GM23338 (cell line): ENCODE data around the gene MED13. TPM values are rescaled to one million over a fixed set of nuclear protein-coding genes. Genes with fewer than 3 reads are reported as not detected.

Experiments
- ATAC-seq: fragments of 200-7000 bp; cut with Tn5 transposase; 3 replicates; pipeline ENCODE4 v1.9.1; 2020
- DNase-seq: peaks from one replicate; pipeline ENCODE4 v3.0.0-alpha.2; 2015; ENCODE audit warnings: low spot score
- H2AFZ ChIP-seq: fragments of 200-600 bp; sonication (generic); 2 replicates; pipeline ENCODE4 v1.8.0; 2016; ENCODE audit warnings: antibody characterized with exemption, mild to moderate bottlenecking, moderate library complexity
- H3F3A ChIP-seq: fragments of 200-600 bp; sonication (generic); replicated peaks from 2 replicates; pipeline ENCODE4 v1.8.0; 2017; ENCODE audit warnings: antibody characterized with exemption, mixed run types, low read depth
- H3K27ac ChIP-seq: fragments of 200-600 bp; sonication (generic); 2 replicates; pipeline ENCODE4 v1.6.1; 2016; ENCODE audit warnings: low read depth
- H3K27me3 ChIP-seq: fragments of 200-600 bp; sonication (generic); 2 replicates; pipeline ENCODE4 v1.8.0; 2016; ENCODE audit warnings: mild to moderate bottlenecking, mixed run types, moderate library complexity; ENCODE audit not compliant: insufficient read depth
- H3K36me3 ChIP-seq: fragments of 200-600 bp; sonication (generic); 2 replicates; pipeline ENCODE4 v1.8.0; 2016; ENCODE audit warnings: mild to moderate bottlenecking; ENCODE audit not compliant: insufficient read depth
- H3K4me1 ChIP-seq: fragments of 200-600 bp; sonication (generic); 2 replicates; pipeline ENCODE4 v1.8.0; 2016; ENCODE audit warnings: mild to moderate bottlenecking, moderate library complexity; ENCODE audit not compliant: insufficient read depth
- H3K4me2 ChIP-seq: fragments of 200-600 bp; sonication (generic); 2 replicates; pipeline ENCODE4 v1.7.1; 2017; ENCODE audit warnings: mixed run types
- H3K4me3 ChIP-seq: fragments of 200-600 bp; sonication (generic); 2 replicates; pipeline ENCODE4 v1.6.1; 2016; ENCODE audit warnings: mixed run types
- H3K79me2 ChIP-seq: fragments of 200-600 bp; sonication (generic); replicated peaks from 2 replicates; pipeline ENCODE4 v1.8.0; 2017; ENCODE audit warnings: mild to moderate bottlenecking; ENCODE audit not compliant: insufficient read depth
- H3K9me2 ChIP-seq: fragments of 200-600 bp; sonication (generic); 2 replicates; pipeline ENCODE4 v1.8.0; 2017; ENCODE audit not compliant: insufficient read depth
- H4K20me1 ChIP-seq: fragments of 200-600 bp; sonication (generic); replicated peaks from 2 replicates; pipeline ENCODE4 v1.8.0; 2017; ENCODE audit warnings: mild to moderate bottlenecking; ENCODE audit not compliant: insufficient read depth
- H3K27ac Mint-ChIP-seq: 2 replicates; pipeline ENCODE4 v1.8.0; 2020; ENCODE audit warnings: inconsistent platforms, mild to moderate bottlenecking, moderate library complexity, mixed read lengths
- H3K27me3 Mint-ChIP-seq: 3 replicates; pipeline ENCODE4 v1.8.0; 2022; ENCODE audit warnings: low read depth, mild to moderate bottlenecking, moderate library complexity, mixed read lengths, inconsistent platforms; ENCODE audit not compliant: insufficient read depth, poor library complexity
- H3K36me3 Mint-ChIP-seq: 3 replicates; pipeline ENCODE4 v1.8.0; 2021; ENCODE audit warnings: low read depth, mild to moderate bottlenecking, inconsistent platforms, moderate library complexity, mixed read lengths
- H3K4me1 Mint-ChIP-seq: 3 replicates; pipeline ENCODE4 v1.8.0; 2020; ENCODE audit warnings: mild to moderate bottlenecking, inconsistent platforms, mixed read lengths
- H3K4me3 Mint-ChIP-seq: 3 replicates; pipeline ENCODE4 v1.8.0; 2021; ENCODE audit warnings: moderate library complexity, mild to moderate bottlenecking, inconsistent platforms, mixed read lengths
- H3K9me3 Mint-ChIP-seq: 3 replicates; pipeline ENCODE4 v1.8.0; 2020; ENCODE audit warnings: moderate library complexity, mild to moderate bottlenecking, inconsistent platforms, mixed read lengths
- CREB1 ChIP-seq: fragments of 250-450 bp; sonication (Bioruptor Pico); IDR thresholded peaks from 2 replicates; pipeline ENCODE4 v1.5.0; 2020; ENCODE audit warnings: low read depth, mild to moderate bottlenecking, moderate library complexity
- EZH2 ChIP-seq: fragments of 200-600 bp; sonication (generic); IDR thresholded peaks from one replicate; pipeline ENCODE4 v1.8.0; 2017; ENCODE audit warnings: antibody characterized with exemption, mild to moderate bottlenecking, low read depth; ENCODE audit not compliant: unreplicated experiment
- EZH2phosphoT487 ChIP-seq: fragments of 200-600 bp; sonication (generic); IDR thresholded peaks from one replicate; pipeline ENCODE4 v1.8.1; 2018; ENCODE audit warnings: antibody characterized with exemption; ENCODE audit not compliant: unreplicated experiment
- JUNB ChIP-seq: IDR thresholded peaks from one replicate; pipeline ENCODE4 v1.6.1; 2016; ENCODE audit warnings: antibody characterized with exemption; ENCODE audit not compliant: unreplicated experiment
- NANOG ChIP-seq: IDR thresholded peaks from 2 replicates; pipeline ENCODE4 v1.6.1; 2016; ENCODE audit warnings: antibody characterized with exemption, borderline replicate concordance
- POLR2AphosphoS5 ChIP-seq: IDR thresholded peaks from 2 replicates; pipeline ENCODE4 v1.6.1; 2016; ENCODE audit warnings: antibody characterized with exemption, low read depth
- REST ChIP-seq: IDR thresholded peaks from one replicate; pipeline ENCODE4 v1.6.1; 2018; ENCODE audit warnings: antibody characterized with exemption; ENCODE audit not compliant: unreplicated experiment
- STAT1 ChIP-seq: IDR thresholded peaks from one replicate; pipeline ENCODE4 v1.6.1; 2016; ENCODE audit warnings: antibody characterized with exemption; ENCODE audit not compliant: unreplicated experiment
- ZNF114 ChIP-seq: fragments of 250-450 bp; sonication (Bioruptor Pico); IDR thresholded peaks from 2 replicates; pipeline ENCODE4 v1.5.0; 2020; ENCODE audit warnings: mild to moderate bottlenecking, moderate library complexity
- polyA plus RNA-seq: library from polyadenylated mRNA; unstranded; fragments of >200 nt; fragmentation: Nextera tagmentation; extraction: Ambion mirVana; gene quantifications from 2 replicates; pipeline ENCODE4 v1.2.1, GENCODE V29; 2016
- total RNA-seq: library from RNA; depleted of rRNA; stranded (reverse); fragments of >200 nt; shearing (Covaris generic); gene quantifications from 2 replicates; pipeline ENCODE4 v1.2.3, GENCODE V29; 2014
- TF ChIP-seq, protein P1 (sequence below): IDR thresholded peaks from 2 replicates; pipeline ENCODE4 v1.6.1; 2016; ENCODE audit warnings: antibody characterized with exemption
- TF ChIP-seq, protein P2 (sequence below), 2 experiments: fragments of 200-600 bp in 1 of 2; sonication (generic) in 1 of 2; conservative IDR thresholded peaks; 2 replicates each; pipeline versions ENCODE4 v1.5.1 to v1.6.1; 2016 to 2017; ENCODE audit warnings: antibody characterized with exemption in 2 of 2, low read depth in 2 of 2, mild to moderate bottlenecking in 2 of 2, moderate library complexity in 1 of 2

The MED13 gene
- total and polyA plus RNA-seq, 2 experiments from 2014 or later = 13.0 to 45.8 TPM

DNA sequence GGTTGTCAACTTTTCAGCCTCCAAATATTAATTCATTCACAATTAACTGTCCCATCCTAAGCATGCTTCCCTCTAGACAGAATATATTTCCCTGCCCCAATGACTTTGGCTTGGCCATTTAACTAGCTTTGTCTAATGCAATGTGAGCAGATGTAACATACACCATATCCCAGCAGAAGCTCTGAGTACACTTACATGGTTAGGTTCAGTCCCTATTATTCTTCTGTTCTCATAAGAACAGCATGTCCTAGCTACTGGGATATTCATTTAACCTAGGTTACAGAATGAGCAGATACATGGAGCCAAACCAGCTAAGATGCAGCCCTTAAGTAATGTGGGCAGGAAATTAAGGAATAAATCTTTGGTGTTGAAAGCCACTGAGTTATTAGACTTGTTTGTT, 31.8 kb downstream of the MED13 start (continued):
- TF ChIP-seq JUNB = no peak
- TF ChIP-seq ZNF114 = no peak
- TF ChIP-seq, protein P1, sequence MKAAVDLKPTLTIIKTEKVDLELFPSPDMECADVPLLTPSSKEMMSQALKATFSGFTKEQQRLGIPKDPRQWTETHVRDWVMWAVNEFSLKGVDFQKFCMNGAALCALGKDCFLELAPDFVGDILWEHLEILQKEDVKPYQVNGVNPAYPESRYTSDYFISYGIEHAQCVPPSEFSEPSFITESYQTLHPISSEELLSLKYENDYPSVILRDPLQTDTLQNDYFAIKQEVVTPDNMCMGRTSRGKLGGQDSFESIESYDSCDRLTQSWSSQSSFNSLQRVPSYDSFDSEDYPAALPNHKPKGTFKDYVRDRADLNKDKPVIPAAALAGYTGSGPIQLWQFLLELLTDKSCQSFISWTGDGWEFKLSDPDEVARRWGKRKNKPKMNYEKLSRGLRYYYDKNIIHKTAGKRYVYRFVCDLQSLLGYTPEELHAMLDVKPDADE = no peak
- no peak for TF ChIP-seq EZH2
- TF ChIP-seq NANOG = no peak
- no peak for TF ChIP-seq EZH2phosphoT487
- no peak for TF ChIP-seq REST
- no peak for TF ChIP-seq POLR2AphosphoS5
- TF ChIP-seq, protein P2, sequence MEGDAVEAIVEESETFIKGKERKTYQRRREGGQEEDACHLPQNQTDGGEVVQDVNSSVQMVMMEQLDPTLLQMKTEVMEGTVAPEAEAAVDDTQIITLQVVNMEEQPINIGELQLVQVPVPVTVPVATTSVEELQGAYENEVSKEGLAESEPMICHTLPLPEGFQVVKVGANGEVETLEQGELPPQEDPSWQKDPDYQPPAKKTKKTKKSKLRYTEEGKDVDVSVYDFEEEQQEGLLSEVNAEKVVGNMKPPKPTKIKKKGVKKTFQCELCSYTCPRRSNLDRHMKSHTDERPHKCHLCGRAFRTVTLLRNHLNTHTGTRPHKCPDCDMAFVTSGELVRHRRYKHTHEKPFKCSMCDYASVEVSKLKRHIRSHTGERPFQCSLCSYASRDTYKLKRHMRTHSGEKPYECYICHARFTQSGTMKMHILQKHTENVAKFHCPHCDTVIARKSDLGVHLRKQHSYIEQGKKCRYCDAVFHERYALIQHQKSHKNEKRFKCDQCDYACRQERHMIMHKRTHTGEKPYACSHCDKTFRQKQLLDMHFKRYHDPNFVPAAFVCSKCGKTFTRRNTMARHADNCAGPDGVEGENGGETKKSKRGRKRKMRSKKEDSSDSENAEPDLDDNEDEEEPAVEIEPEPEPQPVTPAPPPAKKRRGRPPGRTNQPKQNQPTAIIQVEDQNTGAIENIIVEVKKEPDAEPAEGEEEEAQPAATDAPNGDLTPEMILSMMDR (conservative IDR thresholded peaks at IDR 0.05; ENCODE audit: low read depth in 2 of 2) = no peak
- TF ChIP-seq STAT1 = no peak

GRCh38 chr17:62032480-62032879, 32.6 kb downstream of the MED13 start:
- Mint-ChIP-seq H3K27ac (no peak overlapping the region), H3K36me3 (peaks cover 65% of the 10 kb centered on the region), H3K27me3 (no peaks in the 10 kb centered on the region), H3K4me1 (peaks cover 3% of the 10 kb centered on the region; the same call in 2 of the 3 replicates), H3K9me3 (no peaks in the 10 kb centered on the region), H3K4me3 (no peak overlapping the region)
- no peak overlapping the region for H3K4me3 ChIP-seq
- H3K36me3 ChIP-seq = peaks cover 59% of the 10 kb centered on the region
- peaks cover 36% of the 10 kb centered on the region; the same call in 1 of the 2 replicates for H4K20me1 ChIP-seq
- H3K9me2 ChIP-seq = no peaks in the 10 kb centered on the region
- H2AFZ ChIP-seq = no peak overlapping the region
- peaks cover 76% of the 10 kb centered on the region for H3K79me2 ChIP-seq
- H3K27me3 ChIP-seq = no peaks in the 10 kb centered on the region
- peaks cover under 1% of the 10 kb centered on the region; the same call in 1 of the 2 replicates for H3K4me1 ChIP-seq
- no peaks in the 10 kb centered on the region; the same call in 1 of the 2 replicates for H3F3A ChIP-seq
- no peak overlapping the region for H3K4me2 ChIP-seq
- DNase-seq (no peak), ATAC-seq (no peak)
- no peak overlapping the region for H3K27ac ChIP-seq
- TF ChIP-seq STAT1 (no peak), EZH2phosphoT487 (no peak), CREB1 (CRISPR knock-in tag) (no peak)
- TF ChIP-seq, protein P2 (conservative IDR thresholded peaks at IDR 0.05; ENCODE audit: low read depth in 2 of 2) = no peak
- TF ChIP-seq, protein P1 = no peak
